Ureter (tissue), 1 donor: ENCODE data around the gene MEPE. TPM values are rescaled to one million over a fixed set of nuclear protein-coding genes. Genes with fewer than 3 reads are reported as not detected.

Source experiments
- DNase-seq: peaks from one replicate; pipeline ENCODE4 v3.0.0-alpha.2; 2020; ENCODE audit warnings: low spot score
- total RNA-seq: library from RNA; stranded (reverse); gene quantifications from one replicate; pipeline ENCODE4 v1.2.4, GENCODE V29; 2023
- donor health status: DM: yes; HTN: yes; CAD: no.

MEPE gene
- total RNA-seq, 1 donor from 2014 or later, result not detected

GRCh38 chr4:87843936-87844335, 11.2 kb downstream of the MEPE start:
- no peak for DNase-seq

- DNase-seq, result no peak
These were observed 11.7 kb downstream of the MEPE start for GRCh38 chr4:87844452-87844851.

- no peak for DNase-seq
These were observed 13.5 kb downstream of the MEPE start for GRCh38 chr4:87846226-87846625.

GRCh38 chr4:87848622-87849351, 16.0 kb downstream of the MEPE start:
- peak; percentile 60 for DNase-seq

- no peak for DNase-seq
These were observed 16.8 kb downstream of the MEPE start for GRCh38 chr4:87849612-87850011.

- DNase-seq, result no peak
These were observed 18.6 kb downstream of the MEPE start for GRCh38 chr4:87851332-87851731.

GRCh38 chr4:87851953-87852352, 19.2 kb downstream of the MEPE start:
- no peak for DNase-seq

GRCh38 chr4:87853108-87853507, 20.3 kb downstream of the MEPE start:
- no peak for DNase-seq

- no peak for DNase-seq
These were observed 21.1 kb downstream of the MEPE start for GRCh38 chr4:87853891-87854290.

- no peak for DNase-seq
These were observed 22.8 kb downstream of the MEPE start for GRCh38 chr4:87855559-87855958.

- DNase-seq, result no peak
These were observed 24.0 kb downstream of the MEPE start for GRCh38 chr4:87856816-87857215.

- no peak for DNase-seq
These were observed 25.0 kb downstream of the MEPE start for GRCh38 chr4:87857789-87858188.

- no peak for DNase-seq
These were observed 29.5 kb downstream of the MEPE start for GRCh38 chr4:87862236-87862635.

GRCh38 chr4:87863486-87863885, 30.7 kb downstream of the MEPE start:
- DNase-seq, result no peak

GRCh38 chr4:87864321-87864720, 31.6 kb downstream of the MEPE start:
- no peak for DNase-seq

GRCh38 chr4:87865288-87865687, 32.5 kb downstream of the MEPE start:
- no peak for DNase-seq

GRCh38 chr4:87865960-87866598, 33.3 kb downstream of the MEPE start:
- no peak for DNase-seq

- no peak for DNase-seq
These were observed 35.8 kb downstream of the MEPE start for GRCh38 chr4:87868522-87868921.

GRCh38 chr4:87872028-87872427, 39.3 kb downstream of the MEPE start:
- no peak for DNase-seq

- DNase-seq, result no peak
These were observed 42.4 kb downstream of the MEPE start for GRCh38 chr4:87875191-87875590.

- no peak for DNase-seq
These were observed 47.3 kb downstream of the MEPE start for GRCh38 chr4:87880106-87880505.

GRCh38 chr4:87881115-87881514, 48.3 kb downstream of the MEPE start:
- no peak for DNase-seq

- DNase-seq, result no peak
These were observed 49.6 kb downstream of the MEPE start for GRCh38 chr4:87882321-87882720.

GRCh38 chr4:87882861-87883260, 50.1 kb downstream of the MEPE start:
- DNase-seq, result no peak
